HepG2 (cell line): ENCODE data around the gene DNAJC5. TPM values are rescaled to one million over a fixed set of nuclear protein-coding genes. Genes with fewer than 3 reads are reported as not detected.

Experiments
- CEBPB ChIP-seq: IDR thresholded peaks from 2 replicates; pipeline ENCODE4 v1.6.1; 2011; ENCODE audit warnings: low read depth, low read length, improper control_type of control experiment, borderline replicate concordance
- FOXO1 ChIP-seq: sonication (generic); formaldehyde crosslinking; IDR thresholded peaks from 2 replicates; pipeline ENCODE4 v1.4.0; 2020; ENCODE audit warnings: missing genetic modification reagents
- HBP1 ChIP-seq: IDR thresholded peaks from 2 replicates; pipeline ENCODE4 v1.6.1; 2016; ENCODE audit warnings: low read depth, control low read depth
- KLF6 ChIP-seq: IDR thresholded peaks from 2 replicates; pipeline ENCODE4 v1.8.0; 2016; ENCODE audit warnings: missing biosample characterization, missing genetic modification reagents
- MXD1 ChIP-seq: sonication (generic); formaldehyde crosslinking; IDR thresholded peaks from 2 replicates; pipeline ENCODE4 v1.4.0; 2020; ENCODE audit warnings: mild to moderate bottlenecking, missing genetic modification reagents
- NFE2L2 ChIP-seq: fragments of 150-350 bp; IDR thresholded peaks from 2 replicates; pipeline ENCODE4 v1.6.1; 2014; ENCODE audit warnings: low read length
- SNRNP70 ChIP-seq: fragments of 200-400 bp; formaldehyde crosslinking; IDR thresholded peaks from 2 replicates; pipeline ENCODE4 v1.6.1; 2017; ENCODE audit warnings: mild to moderate bottlenecking, low read depth, low read length, moderate library complexity
- SOX6 ChIP-seq, 2 experiments: fragments of 450-650 bp in 1 of 2; sonication (generic) in 1 of 2; formaldehyde crosslinking in 1 of 2; IDR thresholded peaks; 2 replicates each; pipeline versions ENCODE4 v1.4.0 to v1.6.1; 2017 to 2020; ENCODE audit warnings: antibody characterized with exemption in 1 of 2, mild to moderate bottlenecking in 1 of 2, missing genetic modification reagents in 1 of 2
- TCF12 ChIP-seq, 2 experiments: fragments of 450-650 bp in 1 of 2; sonication (generic) in 1 of 2; formaldehyde crosslinking in 1 of 2; IDR thresholded peaks; 2 replicates each; pipeline versions ENCODE4 v1.6.1 to v1.8.0; 2017 to 2022; ENCODE audit warnings: antibody characterized with exemption in 1 of 2, mild to moderate bottlenecking in 1 of 2, missing genetic modification reagents in 1 of 2, moderate library complexity in 1 of 2
- TCF7 ChIP-seq: sonication (generic); IDR thresholded peaks from 2 replicates; pipeline ENCODE4 v1.6.1; 2016; ENCODE audit warnings: antibody characterized with exemption, low read depth
- THYN1 ChIP-seq: sonication (generic); formaldehyde crosslinking; IDR thresholded peaks from 2 replicates; pipeline ENCODE4 v1.8.1; 2023; ENCODE audit warnings: low read depth, mild to moderate bottlenecking, moderate library complexity, missing genetic modification reagents, borderline replicate concordance
- ZFX ChIP-seq: sonication (generic); formaldehyde crosslinking; IDR thresholded peaks from 2 replicates; pipeline ENCODE4 v1.4.0; 2020; ENCODE audit warnings: mild to moderate bottlenecking, low read depth, missing genetic modification reagents, moderate library complexity
- ZNF17 ChIP-seq: sonication (generic); formaldehyde crosslinking; IDR thresholded peaks from 2 replicates; pipeline ENCODE4 v1.5.0; 2020; ENCODE audit warnings: mild to moderate bottlenecking, missing genetic modification reagents
- ZNF234 ChIP-seq: sonication (generic); formaldehyde crosslinking; conservative IDR thresholded peaks from 2 replicates; pipeline ENCODE4 v1.5.1; 2020; ENCODE audit warnings: mild to moderate bottlenecking, missing genetic modification reagents
- ZNF780A ChIP-seq: sonication (generic); formaldehyde crosslinking; IDR thresholded peaks from 2 replicates; pipeline ENCODE4 v1.8.0; 2022; ENCODE audit warnings: mild to moderate bottlenecking, missing genetic modification reagents, moderate library complexity
- ZSCAN12 ChIP-seq: sonication (generic); formaldehyde crosslinking; IDR thresholded peaks from 2 replicates; pipeline ENCODE4 v1.9.0; 2021; ENCODE audit warnings: mild to moderate bottlenecking, missing genetic modification reagents
- polyA plus RNA-seq, 8 experiments: library from polyadenylated mRNA; depleted of rRNA in 3 of 8; stranded (reverse) in 7 of 8; unstranded in 1 of 8; fragments of >200 nt; fragmentation: Illumina TruSeq in 4 of 8; extraction: Trizol in 4 of 8; gene quantifications; 2 replicates each; pipeline versions ENCODE4 v1.2.1 to v1.2.3, GENCODE V29; 2011 to 2016; ENCODE audit warnings: low read depth in 4 of 8, missing spikeins in 1 of 8, mixed read lengths in 1 of 8; ENCODE audit not compliant: insufficient read depth in 1 of 8
- total RNA-seq, 5 experiments: library from RNA; depleted of rRNA; stranded (reverse); fragments of >200 nt; fragmentation: Illumina TruSeq; extraction: Trizol; gene quantifications; 2 replicates each; pipeline ENCODE4 v1.2.3, GENCODE V29; 2016; ENCODE audit warnings: low read depth in 1 of 5
- TF ChIP-seq, protein P1 (sequence below): sonication (generic); formaldehyde crosslinking; conservative IDR thresholded peaks from 2 replicates; pipeline ENCODE4 v1.4.0; 2020; ENCODE audit warnings: missing genetic modification reagents
- TF ChIP-seq, protein P2 (sequence below): sonication (generic); formaldehyde crosslinking; IDR thresholded peaks from 2 replicates; pipeline ENCODE4 v1.4.0; 2020; ENCODE audit warnings: missing genetic modification reagents
- TF ChIP-seq, protein P3 (sequence below): IDR thresholded peaks from 2 replicates; pipeline ENCODE4 v1.6.1; 2016; ENCODE audit warnings: missing compliant biosample characterization, missing genetic modification reagents, borderline replicate concordance
- TF ChIP-seq, protein P4 (sequence below): sonication (generic); formaldehyde crosslinking; IDR thresholded peaks from 2 replicates; pipeline ENCODE4 v1.4.0; 2020; ENCODE audit warnings: low read depth, mild to moderate bottlenecking, missing genetic modification reagents

Gene DNAJC5
- total and polyA plus RNA-seq, 2 of the 13 experiments (the other 11 are each of a cell fraction or from before 2014, with no cell fraction given), result 42.8 to 64.5 TPM

DNA sequence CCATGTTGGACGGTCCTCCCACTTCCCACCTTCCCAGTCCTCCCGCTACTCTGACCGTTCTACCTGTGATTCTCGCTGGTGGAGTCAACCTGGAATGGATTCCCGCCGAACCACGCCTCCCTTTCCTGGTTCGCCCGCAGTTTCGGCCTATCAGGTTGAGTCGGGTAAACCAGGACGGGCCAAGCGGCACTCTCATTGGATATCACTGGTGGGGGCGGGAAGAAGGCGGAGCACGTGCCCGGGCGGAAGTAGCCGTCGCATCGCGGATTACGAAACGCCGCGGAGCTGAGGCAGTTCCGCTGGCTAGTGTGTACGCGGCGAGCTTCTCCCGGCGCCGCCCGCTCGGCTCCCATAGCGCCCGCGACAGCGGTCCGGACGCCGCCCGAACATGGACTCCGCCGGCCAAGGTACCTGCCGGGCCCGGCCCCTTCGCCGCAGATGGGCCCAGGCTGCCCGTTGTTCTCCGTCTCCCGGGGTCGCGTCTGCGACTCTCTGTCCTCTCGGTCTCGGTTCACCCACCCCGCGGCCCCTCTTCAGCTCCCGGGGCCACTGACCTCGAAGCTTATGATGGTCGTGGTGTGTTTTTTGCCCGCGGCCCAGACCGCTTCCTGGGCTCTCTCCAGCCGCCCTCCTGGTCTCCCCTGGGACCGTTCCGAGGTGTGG is 29.8 kb upstream of the DNAJC5 start, which contains the start of gene TPD52L2 (continued):
- TF ChIP-seq SOX6 (IDR thresholded peaks at IDR 0.05) (no peak), SOX6 (CRISPR knock-in tag; IDR thresholded peaks at IDR 0.05) (peak; percentile 82), ZSCAN12 (CRISPR knock-in tag) (peak; percentile 97), NFE2L2 (no peak), THYN1 (peak; percentile 83; the same call in 1 of the 2 replicates), MXD1 (CRISPR knock-in tag) (peak; percentile 96), HBP1 (peak; percentile 94; the same call in 1 of the 2 replicates), FOXO1 (peak; percentile 86), SNRNP70 (no peak), ZNF780A (peak; percentile 97), ZNF234 (CRISPR knock-in tag) (peak; percentile 97), ZFX (CRISPR knock-in tag) (peak; percentile 93), TCF12 (IDR thresholded peaks at IDR 0.05) (no peak), TCF12 (CRISPR knock-in tag; IDR thresholded peaks at IDR 0.05) (peak; percentile 76; the same call in 1 of the 2 replicates), TCF7 (no peak), KLF6 (peak; percentile 94), ZNF17 (CRISPR knock-in tag) (0 out of 2 replicates have a peak, but pooled peaks have one; percentile 44), CEBPB (peak; percentile 99)
- TF ChIP-seq, protein P1, sequence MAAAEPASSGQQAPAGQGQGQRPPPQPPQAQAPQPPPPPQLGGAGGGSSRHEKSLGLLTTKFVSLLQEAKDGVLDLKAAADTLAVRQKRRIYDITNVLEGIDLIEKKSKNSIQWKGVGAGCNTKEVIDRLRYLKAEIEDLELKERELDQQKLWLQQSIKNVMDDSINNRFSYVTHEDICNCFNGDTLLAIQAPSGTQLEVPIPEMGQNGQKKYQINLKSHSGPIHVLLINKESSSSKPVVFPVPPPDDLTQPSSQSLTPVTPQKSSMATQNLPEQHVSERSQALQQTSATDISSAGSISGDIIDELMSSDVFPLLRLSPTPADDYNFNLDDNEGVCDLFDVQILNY (CRISPR knock-in tag), result peak; percentile 94
- TF ChIP-seq, protein P2, sequence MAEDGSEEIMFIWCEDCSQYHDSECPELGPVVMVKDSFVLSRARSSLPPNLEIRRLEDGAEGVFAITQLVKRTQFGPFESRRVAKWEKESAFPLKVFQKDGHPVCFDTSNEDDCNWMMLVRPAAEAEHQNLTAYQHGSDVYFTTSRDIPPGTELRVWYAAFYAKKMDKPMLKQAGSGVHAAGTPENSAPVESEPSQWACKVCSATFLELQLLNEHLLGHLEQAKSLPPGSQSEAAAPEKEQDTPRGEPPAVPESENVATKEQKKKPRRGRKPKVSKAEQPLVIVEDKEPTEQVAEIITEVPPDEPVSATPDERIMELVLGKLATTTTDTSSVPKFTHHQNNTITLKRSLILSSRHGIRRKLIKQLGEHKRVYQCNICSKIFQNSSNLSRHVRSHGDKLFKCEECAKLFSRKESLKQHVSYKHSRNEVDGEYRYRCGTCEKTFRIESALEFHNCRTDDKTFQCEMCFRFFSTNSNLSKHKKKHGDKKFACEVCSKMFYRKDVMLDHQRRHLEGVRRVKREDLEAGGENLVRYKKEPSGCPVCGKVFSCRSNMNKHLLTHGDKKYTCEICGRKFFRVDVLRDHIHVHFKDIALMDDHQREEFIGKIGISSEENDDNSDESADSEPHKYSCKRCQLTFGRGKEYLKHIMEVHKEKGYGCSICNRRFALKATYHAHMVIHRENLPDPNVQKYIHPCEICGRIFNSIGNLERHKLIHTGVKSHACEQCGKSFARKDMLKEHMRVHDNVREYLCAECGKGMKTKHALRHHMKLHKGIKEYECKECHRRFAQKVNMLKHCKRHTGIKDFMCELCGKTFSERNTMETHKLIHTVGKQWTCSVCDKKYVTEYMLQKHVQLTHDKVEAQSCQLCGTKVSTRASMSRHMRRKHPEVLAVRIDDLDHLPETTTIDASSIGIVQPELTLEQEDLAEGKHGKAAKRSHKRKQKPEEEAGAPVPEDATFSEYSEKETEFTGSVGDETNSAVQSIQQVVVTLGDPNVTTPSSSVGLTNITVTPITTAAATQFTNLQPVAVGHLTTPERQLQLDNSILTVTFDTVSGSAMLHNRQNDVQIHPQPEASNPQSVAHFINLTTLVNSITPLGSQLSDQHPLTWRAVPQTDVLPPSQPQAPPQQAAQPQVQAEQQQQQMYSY (CRISPR knock-in tag), result peak; percentile 86
- TF ChIP-seq, protein P3, sequence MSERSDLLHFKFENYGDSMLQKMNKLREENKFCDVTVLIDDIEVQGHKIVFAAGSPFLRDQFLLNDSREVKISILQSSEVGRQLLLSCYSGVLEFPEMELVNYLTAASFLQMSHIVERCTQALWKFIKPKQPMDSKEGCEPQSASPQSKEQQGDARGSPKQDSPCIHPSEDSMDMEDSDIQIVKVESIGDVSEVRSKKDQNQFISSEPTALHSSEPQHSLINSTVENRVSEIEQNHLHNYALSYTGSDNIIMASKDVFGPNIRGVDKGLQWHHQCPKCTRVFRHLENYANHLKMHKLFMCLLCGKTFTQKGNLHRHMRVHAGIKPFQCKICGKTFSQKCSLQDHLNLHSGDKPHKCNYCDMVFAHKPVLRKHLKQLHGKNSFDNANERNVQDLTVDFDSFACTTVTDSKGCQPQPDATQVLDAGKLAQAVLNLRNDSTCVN (CRISPR knock-in tag), result 0 out of 2 replicates have a peak, but pooled peaks have one; percentile 77
- TF ChIP-seq, protein P4, sequence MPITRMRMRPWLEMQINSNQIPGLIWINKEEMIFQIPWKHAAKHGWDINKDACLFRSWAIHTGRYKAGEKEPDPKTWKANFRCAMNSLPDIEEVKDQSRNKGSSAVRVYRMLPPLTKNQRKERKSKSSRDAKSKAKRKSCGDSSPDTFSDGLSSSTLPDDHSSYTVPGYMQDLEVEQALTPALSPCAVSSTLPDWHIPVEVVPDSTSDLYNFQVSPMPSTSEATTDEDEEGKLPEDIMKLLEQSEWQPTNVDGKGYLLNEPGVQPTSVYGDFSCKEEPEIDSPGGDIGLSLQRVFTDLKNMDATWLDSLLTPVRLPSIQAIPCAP (CRISPR knock-in tag), result 0 out of 2 replicates have a peak, but pooled peaks have one; percentile 25
